ENCODE results near the gene KRTAP10-1.

KRTAP10-1 gene

GRCh38 chr21:44499631-44500030, 40.4 kb downstream of the KRTAP10-1 start:
- in situ Hi-C loops (cut with MboI; ENCODE audit: low pct_unique_long_range_greater_than_20kb, low sequenced_read_pairs, unreplicated experiment), result loop anchor here (25.0 kb wide), 1 partner anchor 438 kb away; the partner anchor contains the start of gene SLX9
- no peak for TF ChIP-seq CTCF (IDR thresholded peaks at IDR 0.05; ENCODE audit: extremely low read depth, insufficient read depth, missing control alignments)
- DNase-seq (ENCODE audit: low spot score), result no peak

GRCh38 chr21:44499211-44499560, 40.8 kb downstream of the KRTAP10-1 start:
- in situ Hi-C loops (cut with MboI; ENCODE audit: low pct_unique_long_range_greater_than_20kb, low sequenced_read_pairs, unreplicated experiment), result no loop called here
- no peak for TF ChIP-seq CTCF (IDR thresholded peaks at IDR 0.05; ENCODE audit: extremely low read depth, insufficient read depth, missing control alignments)
- DNase-seq (ENCODE audit: low spot score), result no peak

GRCh38 chr21:44498280-44499210, 41.5 kb downstream of the KRTAP10-1 start:
- TF ChIP-seq CTCF (IDR thresholded peaks at IDR 0.05; ENCODE audit: extremely low read depth, insufficient read depth, missing control alignments), result no peak
- in situ Hi-C loops (cut with MboI; ENCODE audit: low pct_unique_long_range_greater_than_20kb, low sequenced_read_pairs, unreplicated experiment), result no loop called here
- no peak for DNase-seq (ENCODE audit: low spot score)

GRCh38 chr21:44497703-44498126, 42.3 kb downstream of the KRTAP10-1 start:
- in situ Hi-C loops (cut with MboI; ENCODE audit: low pct_unique_long_range_greater_than_20kb, low sequenced_read_pairs, unreplicated experiment), result no loop called here
- no peak for DNase-seq (ENCODE audit: low spot score)
- no peak for TF ChIP-seq CTCF (IDR thresholded peaks at IDR 0.05; ENCODE audit: extremely low read depth, insufficient read depth, missing control alignments)

GRCh38 chr21:44496564-44497550, 43.1 kb downstream of the KRTAP10-1 start:
- no peak for TF ChIP-seq CTCF (IDR thresholded peaks at IDR 0.05; ENCODE audit: extremely low read depth, insufficient read depth, missing control alignments)
- in situ Hi-C loops (cut with MboI; ENCODE audit: low pct_unique_long_range_greater_than_20kb, low sequenced_read_pairs, unreplicated experiment), result no loop called here
- no peak for DNase-seq (ENCODE audit: low spot score)

Measured in GM13977 (cell line).